ENCODE measurements around the gene CPNE6.

DNA sequence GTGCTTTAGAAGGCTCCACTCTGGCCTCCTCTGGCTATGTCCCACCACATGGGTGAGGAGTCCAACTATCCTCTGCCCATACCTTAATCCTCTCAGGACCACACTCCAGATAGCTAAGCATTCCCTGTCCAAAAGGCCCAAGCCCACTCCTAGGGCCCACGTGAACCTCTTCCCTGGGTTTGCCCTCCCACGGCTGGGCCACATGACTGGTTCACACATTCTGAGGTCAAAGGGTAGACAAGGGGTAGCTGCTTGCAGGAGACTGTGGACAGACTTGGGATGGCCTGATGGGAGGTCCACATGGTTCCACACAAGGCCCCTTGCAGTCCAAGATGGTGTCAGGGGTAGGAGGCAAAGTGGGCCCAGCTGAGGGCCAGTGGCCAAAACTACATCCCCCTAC, 16.7 kb downstream of the CPNE6 start:
- TF ChIP-seq, protein P1, sequence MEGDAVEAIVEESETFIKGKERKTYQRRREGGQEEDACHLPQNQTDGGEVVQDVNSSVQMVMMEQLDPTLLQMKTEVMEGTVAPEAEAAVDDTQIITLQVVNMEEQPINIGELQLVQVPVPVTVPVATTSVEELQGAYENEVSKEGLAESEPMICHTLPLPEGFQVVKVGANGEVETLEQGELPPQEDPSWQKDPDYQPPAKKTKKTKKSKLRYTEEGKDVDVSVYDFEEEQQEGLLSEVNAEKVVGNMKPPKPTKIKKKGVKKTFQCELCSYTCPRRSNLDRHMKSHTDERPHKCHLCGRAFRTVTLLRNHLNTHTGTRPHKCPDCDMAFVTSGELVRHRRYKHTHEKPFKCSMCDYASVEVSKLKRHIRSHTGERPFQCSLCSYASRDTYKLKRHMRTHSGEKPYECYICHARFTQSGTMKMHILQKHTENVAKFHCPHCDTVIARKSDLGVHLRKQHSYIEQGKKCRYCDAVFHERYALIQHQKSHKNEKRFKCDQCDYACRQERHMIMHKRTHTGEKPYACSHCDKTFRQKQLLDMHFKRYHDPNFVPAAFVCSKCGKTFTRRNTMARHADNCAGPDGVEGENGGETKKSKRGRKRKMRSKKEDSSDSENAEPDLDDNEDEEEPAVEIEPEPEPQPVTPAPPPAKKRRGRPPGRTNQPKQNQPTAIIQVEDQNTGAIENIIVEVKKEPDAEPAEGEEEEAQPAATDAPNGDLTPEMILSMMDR (IDR thresholded peaks at IDR 0.05; ENCODE audit: control extremely low read depth in 1 of 3, insufficient read depth in 1 of 3, low read depth in 1 of 3, low read length in 3 of 3) = no peak
- TF ChIP-seq BCL11A (IDR thresholded peaks at IDR 0.05; ENCODE audit: low read depth in 2 of 2, low read length in 2 of 2) = no peak
- TF ChIP-seq RFX5 (IDR thresholded peaks at IDR 0.05; ENCODE audit: borderline replicate concordance, low read depth, low read length) = no peak
- TF ChIP-seq POLR2A (IDR thresholded peaks at IDR 0.05; ENCODE audit: control extremely low read depth in 1 of 2, low read depth in 2 of 2, low read length in 2 of 2) = no peak
- no peak for TF ChIP-seq POLR2AphosphoS5 (IDR thresholded peaks at IDR 0.05; ENCODE audit: low read depth, low read length)

Data from H1 (cell line).